SU-DHL-6 (cell line): ENCODE data around the gene GOLIM4.

Experiments used
- H2AFZ ChIP-seq: fragments of 200-600 bp; sonication (generic); 2 replicates; pipeline ENCODE4 v1.6.1; 2014; ENCODE audit warnings: low read depth, mild to moderate bottlenecking, moderate library complexity, mixed read lengths, antibody characterized with exemption, low read length; ENCODE audit not compliant: severe bottlenecking
- H3F3A ChIP-seq: fragments of 200-600 bp; shearing (Covaris generic); 2 replicates; pipeline ENCODE4 v1.6.0; 2016; ENCODE audit warnings: antibody characterized with exemption, mild to moderate bottlenecking; ENCODE audit not compliant: insufficient read depth
- H3K27ac ChIP-seq: fragments of 200-600 bp; sonication (generic); 2 replicates; pipeline ENCODE4 v1.5.1; 2016; ENCODE audit warnings: low read depth, mild to moderate bottlenecking, low read length, moderate library complexity, mixed read lengths
- H3K27me3 ChIP-seq: fragments of 200-600 bp; sonication (generic), shearing (Covaris generic); 2 replicates; pipeline ENCODE4 v1.6.0; 2014; ENCODE audit warnings: mild to moderate bottlenecking, low read length
- H3K36me3 ChIP-seq: fragments of 200-600 bp; sonication (generic); 2 replicates; pipeline ENCODE4 v1.6.1; 2014; ENCODE audit warnings: mild to moderate bottlenecking, low read length, mixed read lengths
- H3K4me2 ChIP-seq: fragments of 300-600, 200-600 bp; shearing (Covaris generic), sonication (generic); 2 replicates; pipeline ENCODE4 v1.6.0; 2014; ENCODE audit warnings: low read length, low read depth, mild to moderate bottlenecking; ENCODE audit not compliant: poor library complexity, severe bottlenecking
- H3K4me3 ChIP-seq: fragments of 200-600 bp; sonication (generic); 2 replicates; pipeline ENCODE4 v1.5.1; 2014; ENCODE audit warnings: antibody characterized with exemption, low read length, mild to moderate bottlenecking, mixed read lengths; ENCODE audit not compliant: insufficient read depth, poor library complexity, severe bottlenecking
- H3K79me2 ChIP-seq: fragments of 200-600 bp; sonication (generic); 2 replicates; pipeline ENCODE4 v1.6.1; 2014; ENCODE audit warnings: mild to moderate bottlenecking, low read length, moderate library complexity; ENCODE audit not compliant: insufficient read depth
- H3K9ac ChIP-seq: fragments of 200-600 bp; sonication (generic); 2 replicates; pipeline ENCODE4 v1.7.0; 2014; ENCODE audit warnings: mild to moderate bottlenecking, low read length
- H3K9me2 ChIP-seq: fragments of 200-600 bp; sonication (generic); replicated peaks from 2 replicates; pipeline ENCODE4 v1.6.1; 2014; ENCODE audit warnings: low read length; ENCODE audit not compliant: insufficient read depth
- H3K9me3 ChIP-seq: fragments of 200-600 bp; sonication (generic); 2 replicates; pipeline ENCODE4 v1.6.1; 2014; ENCODE audit warnings: low read length, mixed read lengths; ENCODE audit not compliant: insufficient read depth
- H4K20me1 ChIP-seq: fragments of 200-600 bp; sonication (generic); 2 replicates; pipeline ENCODE4 v1.6.1; 2014; ENCODE audit warnings: low read depth, mild to moderate bottlenecking, antibody characterized with exemption, low read length, moderate library complexity, mixed read lengths
- EZH2phosphoT487 ChIP-seq: fragments of 200-600 bp; sonication (generic), shearing (Covaris generic); conservative IDR thresholded peaks from 2 replicates; pipeline ENCODE4 v1.6.1; 2018; ENCODE audit warnings: mild to moderate bottlenecking, antibody characterized with exemption, low read length, moderate library complexity, mixed read lengths
- TF ChIP-seq, protein P1 (sequence below): fragments of 200-600 bp; sonication (generic); IDR thresholded peaks from one replicate; pipeline ENCODE4 v1.5.1; 2017; ENCODE audit warnings: antibody characterized with exemption, mild to moderate bottlenecking, low read length, moderate library complexity; ENCODE audit not compliant: insufficient read depth, poor library complexity, severe bottlenecking

The GOLIM4 gene

DNA sequence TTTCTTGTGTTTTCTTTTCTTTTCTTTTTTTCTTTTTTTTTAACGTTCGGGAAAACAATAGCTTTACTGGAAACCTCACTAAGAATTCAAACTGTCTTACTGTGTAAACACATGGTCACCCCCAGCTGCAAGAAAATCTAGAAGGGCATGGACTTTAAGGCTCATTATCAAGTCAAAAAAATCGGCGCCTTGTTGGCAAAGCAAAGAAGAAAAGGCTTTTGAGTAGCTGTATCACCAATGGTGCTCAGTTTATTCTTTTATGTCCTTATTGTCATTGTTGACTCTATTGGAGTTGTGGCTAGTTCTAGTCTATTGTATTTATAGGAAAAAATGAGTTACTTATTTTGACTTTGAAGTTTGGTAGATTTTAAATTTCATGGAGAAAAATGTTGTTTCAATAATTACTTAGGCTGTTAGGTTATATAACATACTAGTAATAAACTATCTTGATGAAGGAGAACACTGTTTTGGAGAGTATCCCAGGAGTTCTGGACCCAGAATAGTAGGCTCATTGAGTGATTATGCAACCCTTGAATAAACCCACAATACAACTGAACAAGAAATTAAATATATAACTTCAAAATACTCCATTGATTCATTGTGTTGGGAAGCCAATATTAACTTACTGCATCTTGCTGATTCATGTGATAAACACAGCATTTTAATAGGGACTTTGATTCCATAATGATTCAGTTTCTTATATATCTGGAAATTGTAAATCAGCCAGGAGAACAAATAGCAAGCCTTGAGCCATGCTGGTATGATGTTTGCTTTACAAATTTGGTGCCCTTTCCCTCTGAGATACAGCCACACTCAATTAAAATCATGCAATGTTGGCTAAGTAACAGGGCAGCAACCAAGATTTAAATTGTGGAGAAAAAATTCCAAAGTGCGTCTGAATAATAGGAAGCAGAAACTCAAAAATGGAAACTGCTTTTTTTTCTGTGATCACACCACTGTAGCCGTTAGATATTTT, 27.8 kb upstream of the GOLIM4 start:
- Histone ChIP-seq H3K9me2 (no peaks in the 10 kb centered on the region), H3K36me3 (no peaks in the 10 kb centered on the region), H3K9me3 (no peaks in the 10 kb centered on the region), H3K27me3 (no peaks in the 10 kb centered on the region), H3K79me2 (no peaks in the 10 kb centered on the region), H3K27ac (no peak overlapping the region), H4K20me1 (no peaks in the 10 kb centered on the region), H3K4me3 (no peak overlapping the region), H3F3A (no peaks in the 10 kb centered on the region), H3K9ac (no peak overlapping the region), H2AFZ (no peak overlapping the region), H3K4me2 (no peak overlapping the region)
- TF ChIP-seq, protein P1, sequence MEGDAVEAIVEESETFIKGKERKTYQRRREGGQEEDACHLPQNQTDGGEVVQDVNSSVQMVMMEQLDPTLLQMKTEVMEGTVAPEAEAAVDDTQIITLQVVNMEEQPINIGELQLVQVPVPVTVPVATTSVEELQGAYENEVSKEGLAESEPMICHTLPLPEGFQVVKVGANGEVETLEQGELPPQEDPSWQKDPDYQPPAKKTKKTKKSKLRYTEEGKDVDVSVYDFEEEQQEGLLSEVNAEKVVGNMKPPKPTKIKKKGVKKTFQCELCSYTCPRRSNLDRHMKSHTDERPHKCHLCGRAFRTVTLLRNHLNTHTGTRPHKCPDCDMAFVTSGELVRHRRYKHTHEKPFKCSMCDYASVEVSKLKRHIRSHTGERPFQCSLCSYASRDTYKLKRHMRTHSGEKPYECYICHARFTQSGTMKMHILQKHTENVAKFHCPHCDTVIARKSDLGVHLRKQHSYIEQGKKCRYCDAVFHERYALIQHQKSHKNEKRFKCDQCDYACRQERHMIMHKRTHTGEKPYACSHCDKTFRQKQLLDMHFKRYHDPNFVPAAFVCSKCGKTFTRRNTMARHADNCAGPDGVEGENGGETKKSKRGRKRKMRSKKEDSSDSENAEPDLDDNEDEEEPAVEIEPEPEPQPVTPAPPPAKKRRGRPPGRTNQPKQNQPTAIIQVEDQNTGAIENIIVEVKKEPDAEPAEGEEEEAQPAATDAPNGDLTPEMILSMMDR = no peak
- TF ChIP-seq EZH2phosphoT487 = no peak

DNA sequence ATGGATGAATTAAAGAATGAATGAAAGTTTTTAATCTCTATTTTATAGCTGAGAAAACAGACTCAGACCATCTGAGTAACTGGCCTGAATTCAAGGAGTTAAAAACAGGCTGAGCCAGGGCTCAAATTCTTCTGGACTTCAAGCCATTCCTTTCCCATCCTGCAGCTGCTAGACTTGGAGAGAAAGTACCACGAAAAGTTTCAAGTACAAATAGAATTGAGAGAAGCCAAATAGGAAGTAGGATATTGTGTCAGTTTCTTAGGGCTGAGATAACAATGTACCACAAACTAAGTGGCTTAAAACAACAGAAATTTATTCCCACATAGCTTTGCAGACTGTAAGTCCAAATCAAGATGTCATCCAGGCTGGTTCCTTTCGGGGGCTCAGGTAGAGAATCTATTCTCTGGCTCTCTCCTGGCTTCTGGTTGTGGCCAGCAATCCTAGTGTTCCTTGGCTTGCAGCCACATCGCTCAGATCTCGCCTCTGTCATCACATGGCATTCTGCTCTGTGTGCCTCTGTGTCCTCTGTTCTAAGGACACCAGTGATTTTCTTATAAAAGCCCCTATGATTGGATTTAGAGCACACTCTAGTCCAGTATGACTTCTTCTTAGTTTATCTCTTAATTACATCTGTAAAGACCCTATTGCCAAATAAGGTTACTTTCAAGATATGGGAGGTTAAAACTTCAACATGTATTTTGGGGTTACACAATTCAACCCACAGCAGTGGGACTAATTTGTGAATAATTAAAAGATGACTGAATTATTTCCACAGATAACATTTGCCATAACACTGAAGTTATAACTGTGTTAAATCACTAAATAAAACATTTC, 25.7 kb upstream of the GOLIM4 start:
- H2AFZ ChIP-seq = no peak overlapping the region
- H3K27ac ChIP-seq = no peak overlapping the region
- H4K20me1 ChIP-seq = no peaks in the 10 kb centered on the region
- H3K9ac ChIP-seq = no peak overlapping the region
- no peaks in the 10 kb centered on the region for H3K27me3 ChIP-seq
- no peaks in the 10 kb centered on the region for H3K36me3 ChIP-seq
- no peak overlapping the region for H3K4me2 ChIP-seq
- no peaks in the 10 kb centered on the region for H3K79me2 ChIP-seq
- H3K9me2 ChIP-seq = no peaks in the 10 kb centered on the region
- H3K4me3 ChIP-seq = no peak overlapping the region
- TF ChIP-seq EZH2phosphoT487 = no peak
- TF ChIP-seq, protein P1 = no peak
- no peaks in the 10 kb centered on the region for H3K9me3 ChIP-seq
- H3F3A ChIP-seq = no peaks in the 10 kb centered on the region

- Histone ChIP-seq H3K9ac (no peak overlapping the region), H3K9me3 (no peaks in the 10 kb centered on the region), H3K4me3 (no peak overlapping the region), H3K9me2 (no peaks in the 10 kb centered on the region), H2AFZ (no peak overlapping the region), H4K20me1 (no peaks in the 10 kb centered on the region), H3K27me3 (no peaks in the 10 kb centered on the region), H3K4me2 (no peak overlapping the region), H3K27ac (no peak overlapping the region), H3F3A (no peaks in the 10 kb centered on the region), H3K36me3 (no peaks in the 10 kb centered on the region), H3K79me2 (no peaks in the 10 kb centered on the region)
- TF ChIP-seq, protein P1 = no peak
- TF ChIP-seq EZH2phosphoT487 = no peak
Measured at GRCh38 chr3:168117853-168118313, 22.2 kb upstream of the GOLIM4 start.
